ENCODE data around the gene FGFR2.

Gene FGFR2

GRCh38 chr10:121594623-121595350 is 3.5 kb downstream of the FGFR2 start:
- TF ChIP-seq CTCF (conservative IDR thresholded peaks at IDR 0.05; ENCODE audit: low read depth, low read length) = no peak
- no peaks in the 10 kb centered on the region for H3K27me3 ChIP-seq (ENCODE audit: insufficient read depth, low read depth)
- peaks cover 79% of the 10 kb centered on the region for H3K79me2 ChIP-seq (ENCODE audit: insufficient read depth, low read depth)
- no peak overlapping the region for H3K9ac ChIP-seq
- peaks cover 81% of the 10 kb centered on the region for H3K4me1 ChIP-seq (ENCODE audit: low read depth, poor library complexity, severe bottlenecking)
- no peaks in the 10 kb centered on the region for H3K36me3 ChIP-seq (ENCODE audit: insufficient read depth)
- no peak overlapping the region for H3K4me3 ChIP-seq (IDR thresholded peaks at IDR 0.05; ENCODE audit: insufficient read depth, low read depth, low read length)
- H2AFZ ChIP-seq (ENCODE audit: low read depth) = no peak overlapping the region
- no peak overlapping the region; the same call in 1 of the 2 replicates for H3K27ac ChIP-seq
- H4K20me1 ChIP-seq (ENCODE audit: insufficient read depth) = no peaks in the 10 kb centered on the region
- peak overlapping the region; percentile 52 for H3K4me2 ChIP-seq

GRCh38 chr10:121594076-121594475 is 4.2 kb downstream of the FGFR2 start:
- H3K27me3 ChIP-seq (ENCODE audit: insufficient read depth, low read depth) = no peaks in the 10 kb centered on the region
- H4K20me1 ChIP-seq (ENCODE audit: insufficient read depth) = no peaks in the 10 kb centered on the region
- H3K36me3 ChIP-seq (ENCODE audit: insufficient read depth) = no peaks in the 10 kb centered on the region
- peaks cover 86% of the 10 kb centered on the region for H3K79me2 ChIP-seq (ENCODE audit: insufficient read depth, low read depth)
- H3K27ac ChIP-seq = peak overlapping the region; percentile 55; the same call in 1 of the 2 replicates
- H2AFZ ChIP-seq (ENCODE audit: low read depth) = no peak overlapping the region
- no peak overlapping the region for H3K9ac ChIP-seq
- no peak for TF ChIP-seq CTCF (conservative IDR thresholded peaks at IDR 0.05; ENCODE audit: low read depth, low read length)
- H3K4me2 ChIP-seq = peak overlapping the region; percentile 52
- peaks cover 74% of the 10 kb centered on the region for H3K4me1 ChIP-seq (ENCODE audit: low read depth, poor library complexity, severe bottlenecking)
- H3K4me3 ChIP-seq (IDR thresholded peaks at IDR 0.05; ENCODE audit: insufficient read depth, low read depth, low read length) = no peak overlapping the region

- peak overlapping the region; percentile 55; the same call in 1 of the 2 replicates for H3K27ac ChIP-seq
- H3K4me3 ChIP-seq (IDR thresholded peaks at IDR 0.05; ENCODE audit: insufficient read depth, low read depth, low read length) = no peak overlapping the region
- H3K9ac ChIP-seq = no peak overlapping the region; the same call in 1 of the 2 replicates
- TF ChIP-seq CTCF (conservative IDR thresholded peaks at IDR 0.05; ENCODE audit: low read depth, low read length) = no peak
- H3K36me3 ChIP-seq (ENCODE audit: insufficient read depth) = no peaks in the 10 kb centered on the region
- peak overlapping the region; percentile 52 for H3K4me2 ChIP-seq
- no peaks in the 10 kb centered on the region for H4K20me1 ChIP-seq (ENCODE audit: insufficient read depth)
- no peaks in the 10 kb centered on the region for H3K27me3 ChIP-seq (ENCODE audit: insufficient read depth, low read depth)
- H2AFZ ChIP-seq (ENCODE audit: low read depth) = no peak overlapping the region
- H3K79me2 ChIP-seq (ENCODE audit: insufficient read depth, low read depth) = peaks cover 92% of the 10 kb centered on the region
- peaks cover 68% of the 10 kb centered on the region for H3K4me1 ChIP-seq (ENCODE audit: low read depth, poor library complexity, severe bottlenecking)
Measured at GRCh38 chr10:121593281-121594075, 4.8 kb downstream of the FGFR2 start.

GRCh38 chr10:121592155-121592890 is 5.9 kb downstream of the FGFR2 start:
- no peak for TF ChIP-seq CTCF (conservative IDR thresholded peaks at IDR 0.05; ENCODE audit: low read depth, low read length)
- Histone ChIP-seq H3K4me1 (ENCODE audit: low read depth, poor library complexity, severe bottlenecking) (peaks cover 73% of the 10 kb centered on the region), H4K20me1 (ENCODE audit: insufficient read depth) (no peaks in the 10 kb centered on the region), H3K27me3 (ENCODE audit: insufficient read depth, low read depth) (no peaks in the 10 kb centered on the region), H3K36me3 (ENCODE audit: insufficient read depth) (no peaks in the 10 kb centered on the region), H2AFZ (ENCODE audit: low read depth) (no peak overlapping the region), H3K4me2 (peak overlapping the region; percentile 52; the same call in 1 of the 2 replicates), H3K9ac (no peak overlapping the region; the same call in 1 of the 2 replicates), H3K4me3 (IDR thresholded peaks at IDR 0.05; ENCODE audit: insufficient read depth, low read depth, low read length) (no peak overlapping the region), H3K27ac (peak overlapping the region; percentile 55; the same call in 1 of the 2 replicates), H3K79me2 (ENCODE audit: insufficient read depth, low read depth) (peaks cover 99% of the 10 kb centered on the region)
